IMR-90 (cell line): ENCODE results near the gene COL5A2.

ENCODE experiments used
- BHLHE40 ChIP-seq: fragments of 150-350 bp; IDR thresholded peaks from 2 replicates; pipeline ENCODE4 v1.6.1; 2016; ENCODE audit warnings: mild to moderate bottlenecking, low read depth, low read length
- CEBPB ChIP-seq: IDR thresholded peaks from 2 replicates; pipeline ENCODE4 v1.6.1; 2012; ENCODE audit warnings: low read depth, low read length, improper control_type of control experiment
- POLR2A ChIP-seq: IDR thresholded peaks from 2 replicates; pipeline ENCODE4 v1.6.1; 2012; ENCODE audit warnings: mild to moderate bottlenecking, low read depth, low read length
- RFX5 ChIP-seq: IDR thresholded peaks from 2 replicates; pipeline ENCODE4 v1.8.0; 2012; ENCODE audit warnings: low read depth, mild to moderate bottlenecking, low read length, moderate library complexity
- SMC3 ChIP-seq: fragments of 150-350 bp; IDR thresholded peaks from 2 replicates; pipeline ENCODE4 v1.6.1; 2016; ENCODE audit warnings: low read depth, mild to moderate bottlenecking, antibody characterized with exemption, low read length, moderate library complexity
- TF ChIP-seq, protein P1 (sequence below): conservative IDR thresholded peaks from 2 replicates; pipeline ENCODE4 v1.5.1; 2012; ENCODE audit warnings: mild to moderate bottlenecking, low read depth, low read length, improper control_type of control experiment
- TF ChIP-seq, protein P2 (sequence below): fragments of 150-350 bp; IDR thresholded peaks from 2 replicates; pipeline ENCODE4 v1.6.1; 2017; ENCODE audit warnings: mild to moderate bottlenecking, antibody characterized with exemption, low read length, low read depth

- TF ChIP-seq, protein P1, sequence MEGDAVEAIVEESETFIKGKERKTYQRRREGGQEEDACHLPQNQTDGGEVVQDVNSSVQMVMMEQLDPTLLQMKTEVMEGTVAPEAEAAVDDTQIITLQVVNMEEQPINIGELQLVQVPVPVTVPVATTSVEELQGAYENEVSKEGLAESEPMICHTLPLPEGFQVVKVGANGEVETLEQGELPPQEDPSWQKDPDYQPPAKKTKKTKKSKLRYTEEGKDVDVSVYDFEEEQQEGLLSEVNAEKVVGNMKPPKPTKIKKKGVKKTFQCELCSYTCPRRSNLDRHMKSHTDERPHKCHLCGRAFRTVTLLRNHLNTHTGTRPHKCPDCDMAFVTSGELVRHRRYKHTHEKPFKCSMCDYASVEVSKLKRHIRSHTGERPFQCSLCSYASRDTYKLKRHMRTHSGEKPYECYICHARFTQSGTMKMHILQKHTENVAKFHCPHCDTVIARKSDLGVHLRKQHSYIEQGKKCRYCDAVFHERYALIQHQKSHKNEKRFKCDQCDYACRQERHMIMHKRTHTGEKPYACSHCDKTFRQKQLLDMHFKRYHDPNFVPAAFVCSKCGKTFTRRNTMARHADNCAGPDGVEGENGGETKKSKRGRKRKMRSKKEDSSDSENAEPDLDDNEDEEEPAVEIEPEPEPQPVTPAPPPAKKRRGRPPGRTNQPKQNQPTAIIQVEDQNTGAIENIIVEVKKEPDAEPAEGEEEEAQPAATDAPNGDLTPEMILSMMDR: no peak
- TF ChIP-seq, protein P2, sequence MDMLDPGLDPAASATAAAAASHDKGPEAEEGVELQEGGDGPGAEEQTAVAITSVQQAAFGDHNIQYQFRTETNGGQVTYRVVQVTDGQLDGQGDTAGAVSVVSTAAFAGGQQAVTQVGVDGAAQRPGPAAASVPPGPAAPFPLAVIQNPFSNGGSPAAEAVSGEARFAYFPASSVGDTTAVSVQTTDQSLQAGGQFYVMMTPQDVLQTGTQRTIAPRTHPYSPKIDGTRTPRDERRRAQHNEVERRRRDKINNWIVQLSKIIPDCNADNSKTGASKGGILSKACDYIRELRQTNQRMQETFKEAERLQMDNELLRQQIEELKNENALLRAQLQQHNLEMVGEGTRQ: no peak
- TF ChIP-seq POLR2A (no peak), BHLHE40 (no peak), RFX5 (no peak), SMC3 (no peak), CEBPB (no peak)
Measured at GRCh38 chr2:188997263-188997662, 182.3 kb downstream of the COL5A2 start.
